GM19463 (cell line): Measurements from ENCODE around the gene TAX1BP1.

Experiments
- ATAC-seq: cut with Tn5 transposase; IDR thresholded peaks from one replicate; pipeline ENCODE4 v1.9.1; 2021; ENCODE audit warnings: mild to moderate bottlenecking, moderate library complexity; ENCODE audit not compliant: unreplicated experiment

TAX1BP1 gene

GRCh38 chr7:27873981-27874957 is 134.3 kb downstream of the TAX1BP1 start:
- no peak for ATAC-seq

- no peak for ATAC-seq
Measured at GRCh38 chr7:27875061-27875460, 135.1 kb downstream of the TAX1BP1 start.

- ATAC-seq = no peak
Measured at GRCh38 chr7:27875832-27876231, 135.9 kb downstream of the TAX1BP1 start.

GRCh38 chr7:27876756-27877155 is 136.8 kb downstream of the TAX1BP1 start:
- no peak for ATAC-seq
